ENCODE results near the gene IL22RA1. TPM values are rescaled to one million over a fixed set of nuclear protein-coding genes. Genes with fewer than 3 reads are reported as not detected.

The IL22RA1 gene
- total and polyA plus RNA-seq, 10 of the 15 experiments (the other 5 are each of a cell fraction or from before 2014, with no cell fraction given) = not detected

DNA sequence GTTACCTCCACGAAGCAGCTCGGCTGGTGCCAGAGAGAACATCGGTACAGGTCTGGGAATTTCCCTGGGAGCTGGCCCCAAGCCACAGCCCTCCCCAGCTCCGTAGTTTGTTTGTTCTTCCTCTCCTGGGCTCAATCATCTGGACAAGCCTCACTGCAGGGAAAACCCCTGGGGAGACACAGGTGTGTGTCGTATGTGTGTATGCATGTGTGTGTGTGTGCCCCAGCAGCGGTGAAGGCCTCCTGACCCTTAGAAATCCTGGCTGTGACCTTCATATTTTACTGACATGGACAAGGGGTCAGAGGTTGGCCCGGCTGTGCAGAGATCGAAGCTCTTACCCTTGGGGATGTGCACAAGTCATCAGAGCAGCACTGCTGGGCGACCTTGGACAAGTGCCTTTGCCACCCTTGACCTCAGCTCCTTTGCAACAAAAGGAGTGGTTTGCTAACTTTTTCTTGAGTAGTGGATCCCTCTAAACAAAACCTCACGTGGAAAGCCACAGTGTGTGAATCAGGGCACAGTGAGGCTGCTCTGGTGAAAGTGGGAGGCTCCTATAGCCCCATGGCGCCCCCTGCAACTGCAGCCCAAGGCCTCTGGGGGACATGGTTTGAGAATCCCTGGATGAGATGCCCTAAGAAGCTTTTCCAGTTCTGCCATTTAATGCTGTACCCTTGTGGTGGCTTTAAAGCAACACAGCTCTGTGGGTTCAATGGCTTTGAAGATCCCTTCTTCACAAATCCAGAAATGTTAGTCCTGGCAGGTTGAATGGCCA lies 12.3 kb upstream of the IL22RA1 start (continued):
- TF ChIP-seq SMAD5 (IDR thresholded peaks at IDR 0.05; ENCODE audit: low read depth) (no peak), BACH1 (IDR thresholded peaks at IDR 0.05; ENCODE audit: borderline replicate concordance) (no peak), FOS (IDR thresholded peaks at IDR 0.05; ENCODE audit: borderline replicate concordance, extremely low read depth, insufficient read length) (no peak), NR2C1 (IDR thresholded peaks at IDR 0.05) (no peak), ZNF384 (IDR thresholded peaks at IDR 0.05; ENCODE audit: borderline replicate concordance, low read depth, low read length) (no peak), NR2C2 (IDR thresholded peaks at IDR 0.05; ENCODE audit: borderline replicate concordance, control insufficient read depth, insufficient read length, low read depth) (no peak), HDAC6 (IDR thresholded peaks at IDR 0.05; ENCODE audit: unreplicated experiment) (no peak), MYB (IDR thresholded peaks at IDR 0.05; ENCODE audit: borderline replicate concordance, low read depth, low read length) (no peak), SIN3A (IDR thresholded peaks at IDR 0.05; ENCODE audit: low read depth, low read length) (no peak), PAX5 (IDR thresholded peaks at IDR 0.05; ENCODE audit: borderline replicate concordance, low read depth, low read length) (no peak), CREB1 (IDR thresholded peaks at IDR 0.05; ENCODE audit: low read depth) (peak; percentile 49), NFIC (IDR thresholded peaks at IDR 0.05; ENCODE audit: low read depth, low read length) (peak; percentile 31; the same call in 1 of the 2 replicates)
- TF ChIP-seq, protein P1, sequence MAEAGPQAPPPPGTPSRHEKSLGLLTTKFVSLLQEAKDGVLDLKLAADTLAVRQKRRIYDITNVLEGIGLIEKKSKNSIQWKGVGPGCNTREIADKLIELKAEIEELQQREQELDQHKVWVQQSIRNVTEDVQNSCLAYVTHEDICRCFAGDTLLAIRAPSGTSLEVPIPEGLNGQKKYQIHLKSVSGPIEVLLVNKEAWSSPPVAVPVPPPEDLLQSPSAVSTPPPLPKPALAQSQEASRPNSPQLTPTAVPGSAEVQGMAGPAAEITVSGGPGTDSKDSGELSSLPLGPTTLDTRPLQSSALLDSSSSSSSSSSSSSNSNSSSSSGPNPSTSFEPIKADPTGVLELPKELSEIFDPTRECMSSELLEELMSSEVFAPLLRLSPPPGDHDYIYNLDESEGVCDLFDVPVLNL (IDR thresholded peaks at IDR 0.05; ENCODE audit: low read depth, low read length) = no peak
- TF ChIP-seq, protein P2, sequence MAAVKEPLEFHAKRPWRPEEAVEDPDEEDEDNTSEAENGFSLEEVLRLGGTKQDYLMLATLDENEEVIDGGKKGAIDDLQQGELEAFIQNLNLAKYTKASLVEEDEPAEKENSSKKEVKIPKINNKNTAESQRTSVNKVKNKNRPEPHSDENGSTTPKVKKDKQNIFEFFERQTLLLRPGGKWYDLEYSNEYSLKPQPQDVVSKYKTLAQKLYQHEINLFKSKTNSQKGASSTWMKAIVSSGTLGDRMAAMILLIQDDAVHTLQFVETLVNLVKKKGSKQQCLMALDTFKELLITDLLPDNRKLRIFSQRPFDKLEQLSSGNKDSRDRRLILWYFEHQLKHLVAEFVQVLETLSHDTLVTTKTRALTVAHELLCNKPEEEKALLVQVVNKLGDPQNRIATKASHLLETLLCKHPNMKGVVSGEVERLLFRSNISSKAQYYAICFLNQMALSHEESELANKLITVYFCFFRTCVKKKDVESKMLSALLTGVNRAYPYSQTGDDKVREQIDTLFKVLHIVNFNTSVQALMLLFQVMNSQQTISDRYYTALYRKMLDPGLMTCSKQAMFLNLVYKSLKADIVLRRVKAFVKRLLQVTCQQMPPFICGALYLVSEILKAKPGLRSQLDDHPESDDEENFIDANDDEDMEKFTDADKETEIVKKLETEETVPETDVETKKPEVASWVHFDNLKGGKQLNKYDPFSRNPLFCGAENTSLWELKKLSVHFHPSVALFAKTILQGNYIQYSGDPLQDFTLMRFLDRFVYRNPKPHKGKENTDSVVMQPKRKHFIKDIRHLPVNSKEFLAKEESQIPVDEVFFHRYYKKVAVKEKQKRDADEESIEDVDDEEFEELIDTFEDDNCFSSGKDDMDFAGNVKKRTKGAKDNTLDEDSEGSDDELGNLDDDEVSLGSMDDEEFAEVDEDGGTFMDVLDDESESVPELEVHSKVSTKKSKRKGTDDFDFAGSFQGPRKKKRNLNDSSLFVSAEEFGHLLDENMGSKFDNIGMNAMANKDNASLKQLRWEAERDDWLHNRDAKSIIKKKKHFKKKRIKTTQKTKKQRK (IDR thresholded peaks at IDR 0.05; ENCODE audit: low read depth, low read length) = no peak
- TF ChIP-seq, protein P3, sequence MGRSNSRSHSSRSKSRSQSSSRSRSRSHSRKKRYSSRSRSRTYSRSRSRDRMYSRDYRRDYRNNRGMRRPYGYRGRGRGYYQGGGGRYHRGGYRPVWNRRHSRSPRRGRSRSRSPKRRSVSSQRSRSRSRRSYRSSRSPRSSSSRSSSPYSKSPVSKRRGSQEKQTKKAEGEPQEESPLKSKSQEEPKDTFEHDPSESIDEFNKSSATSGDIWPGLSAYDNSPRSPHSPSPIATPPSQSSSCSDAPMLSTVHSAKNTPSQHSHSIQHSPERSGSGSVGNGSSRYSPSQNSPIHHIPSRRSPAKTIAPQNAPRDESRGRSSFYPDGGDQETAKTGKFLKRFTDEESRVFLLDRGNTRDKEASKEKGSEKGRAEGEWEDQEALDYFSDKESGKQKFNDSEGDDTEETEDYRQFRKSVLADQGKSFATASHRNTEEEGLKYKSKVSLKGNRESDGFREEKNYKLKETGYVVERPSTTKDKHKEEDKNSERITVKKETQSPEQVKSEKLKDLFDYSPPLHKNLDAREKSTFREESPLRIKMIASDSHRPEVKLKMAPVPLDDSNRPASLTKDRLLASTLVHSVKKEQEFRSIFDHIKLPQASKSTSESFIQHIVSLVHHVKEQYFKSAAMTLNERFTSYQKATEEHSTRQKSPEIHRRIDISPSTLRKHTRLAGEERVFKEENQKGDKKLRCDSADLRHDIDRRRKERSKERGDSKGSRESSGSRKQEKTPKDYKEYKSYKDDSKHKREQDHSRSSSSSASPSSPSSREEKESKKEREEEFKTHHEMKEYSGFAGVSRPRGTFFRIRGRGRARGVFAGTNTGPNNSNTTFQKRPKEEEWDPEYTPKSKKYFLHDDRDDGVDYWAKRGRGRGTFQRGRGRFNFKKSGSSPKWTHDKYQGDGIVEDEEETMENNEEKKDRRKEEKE (IDR thresholded peaks at IDR 0.05) = no peak
- TF ChIP-seq, protein P4, sequence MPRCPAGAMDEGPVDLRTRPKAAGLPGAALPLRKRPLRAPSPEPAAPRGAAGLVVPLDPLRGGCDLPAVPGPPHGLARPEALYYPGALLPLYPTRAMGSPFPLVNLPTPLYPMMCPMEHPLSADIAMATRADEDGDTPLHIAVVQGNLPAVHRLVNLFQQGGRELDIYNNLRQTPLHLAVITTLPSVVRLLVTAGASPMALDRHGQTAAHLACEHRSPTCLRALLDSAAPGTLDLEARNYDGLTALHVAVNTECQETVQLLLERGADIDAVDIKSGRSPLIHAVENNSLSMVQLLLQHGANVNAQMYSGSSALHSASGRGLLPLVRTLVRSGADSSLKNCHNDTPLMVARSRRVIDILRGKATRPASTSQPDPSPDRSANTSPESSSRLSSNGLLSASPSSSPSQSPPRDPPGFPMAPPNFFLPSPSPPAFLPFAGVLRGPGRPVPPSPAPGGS (IDR thresholded peaks at IDR 0.05; ENCODE audit: borderline replicate concordance, insufficient read depth, low read depth, low read length, poor library complexity, severe bottlenecking) = peak; percentile 86
- TF ChIP-seq, protein P5, sequence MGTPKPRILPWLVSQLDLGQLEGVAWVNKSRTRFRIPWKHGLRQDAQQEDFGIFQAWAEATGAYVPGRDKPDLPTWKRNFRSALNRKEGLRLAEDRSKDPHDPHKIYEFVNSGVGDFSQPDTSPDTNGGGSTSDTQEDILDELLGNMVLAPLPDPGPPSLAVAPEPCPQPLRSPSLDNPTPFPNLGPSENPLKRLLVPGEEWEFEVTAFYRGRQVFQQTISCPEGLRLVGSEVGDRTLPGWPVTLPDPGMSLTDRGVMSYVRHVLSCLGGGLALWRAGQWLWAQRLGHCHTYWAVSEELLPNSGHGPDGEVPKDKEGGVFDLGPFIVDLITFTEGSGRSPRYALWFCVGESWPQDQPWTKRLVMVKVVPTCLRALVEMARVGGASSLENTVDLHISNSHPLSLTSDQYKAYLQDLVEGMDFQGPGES (IDR thresholded peaks at IDR 0.05) = no peak
